HG03460 (cell line): ENCODE results near the gene LUZP4.
"Not testable (repeated sequence)": the region's sequence is repeated elsewhere in the genome, so short reads cannot be mapped to it uniquely, and the experiment has no call there.

Experiments used
- ATAC-seq: cut with Tn5 transposase; IDR thresholded peaks from one replicate; pipeline ENCODE4 v1.9.1; 2021; ENCODE audit not compliant: unreplicated experiment

Gene LUZP4

GRCh38 chrX:115333446-115333845 lies 43.9 kb downstream of the LUZP4 start:
- ATAC-seq: no peak

- no peak for ATAC-seq
Observed at GRCh38 chrX:115337491-115338144, 48.1 kb downstream of the LUZP4 start.

GRCh38 chrX:115339441-115340025 lies 50.0 kb downstream of the LUZP4 start:
- no peak for ATAC-seq

GRCh38 chrX:115341421-115341820 lies 51.9 kb downstream of the LUZP4 start:
- no peak for ATAC-seq

- ATAC-seq: no peak
Observed at GRCh38 chrX:115344885-115345614, 55.5 kb downstream of the LUZP4 start.

GRCh38 chrX:115345615-115346014 lies 56.1 kb downstream of the LUZP4 start:
- ATAC-seq: no peak

GRCh38 chrX:115346738-115347137 lies 57.2 kb downstream of the LUZP4 start:
- not testable (repeated sequence) for ATAC-seq

- ATAC-seq: no peak
Observed at GRCh38 chrX:115348446-115349225, 59.1 kb downstream of the LUZP4 start.

GRCh38 chrX:115350711-115351381 lies 61.3 kb downstream of the LUZP4 start:
- ATAC-seq: no peak

GRCh38 chrX:115356369-115356768 lies 66.9 kb downstream of the LUZP4 start:
- ATAC-seq: no peak
